GM12878 (cell line): ENCODE measurements around the gene RNU6-9. TPM values are rescaled to one million over a fixed set of nuclear protein-coding genes. Genes with fewer than 3 reads are reported as not detected.

Source experiments
- ATAC-seq: fragments of 200-7000 bp; cut with Tn5 transposase; 3 replicates; pipeline ENCODE4 v1.9.1; 2020; ENCODE audit warnings: mild to moderate bottlenecking, moderate library complexity
- BruUV-seq: library from RNA; stranded (reverse); fragments of 400-500 nt; replicated peaks from 2 replicates; lab custom pipeline; 2021; lab: Mats Ljungman, UMichigan
- CTCF ChIA-PET: fragments of 300-600 bp; sonication (Branson Sonifier 250); formaldehyde crosslinking; extraction: SDS; loops from one replicate; lab custom pipeline; 2021; ENCODE audit warnings: inconsistent platforms; lab: Yijun Ruan, JAX
- POLR2A ChIA-PET: fragments of 350-600 bp; formaldehyde crosslinking; extraction: SDS; loops from one replicate; lab custom pipeline; 2021; ENCODE audit warnings: inconsistent platforms; lab: Charles Lee
- RAD21 ChIA-PET: fragments of 300-600 bp; sonication (Branson Sonifier 250); formaldehyde crosslinking; loops from one replicate; lab custom pipeline; 2023; ENCODE audit warnings: antibody characterized with exemption; ENCODE audit not compliant: unreplicated experiment; lab: Charles Lee
- SMC1A ChIA-PET: fragments of 300-600 bp; sonication (Branson Sonifier 250); formaldehyde crosslinking; loops from one replicate; lab custom pipeline; 2023; ENCODE audit not compliant: unreplicated experiment, uncharacterized antibody; lab: Charles Lee
- DNase-seq: peaks from one replicate; pipeline ENCODE4 v3.0.0-alpha.2; 2011; ENCODE audit warnings: low read depth, low spot score
- FAIRE-seq: peaks from 3 replicates; lab custom pipeline; 2011; peaks lifted over from hg19 to GRCh38; lab: Jason Lieb, UNC
- H2AFZ ChIP-seq: 2 replicates; pipeline ENCODE4 v1.6.0; 2011; ENCODE audit warnings: low read depth, low read length, control low read depth; ENCODE audit not compliant: control insufficient read depth
- H3K27ac ChIP-seq: 2 replicates; pipeline ENCODE4 v1.5.1; 2011; ENCODE audit warnings: control low read depth; ENCODE audit not compliant: control insufficient read depth, insufficient read depth
- H3K27me3 ChIP-seq, 2 experiments: replicated peaks in 1 of 2; 2 replicates each; pipeline versions ENCODE4 v1.6.0 to v1.6.1; 2011; ENCODE audit warnings: low read length in 1 of 2; ENCODE audit not compliant: control insufficient read depth in 2 of 2, insufficient read depth in 2 of 2
- H3K36me3 ChIP-seq, 2 experiments: 2 replicates each; pipeline ENCODE4 v1.5.1; 2011; ENCODE audit warnings: low read length in 1 of 2; ENCODE audit not compliant: control insufficient read depth in 2 of 2, insufficient read depth in 2 of 2
- H3K4me1 ChIP-seq: 2 replicates; pipeline ENCODE4 v1.6.1; 2011; ENCODE audit warnings: mild to moderate bottlenecking, low read length, moderate library complexity, mixed read lengths; ENCODE audit not compliant: control insufficient read depth, insufficient read depth
- H3K4me2 ChIP-seq: 2 replicates; pipeline ENCODE4 v1.6.0; 2011; ENCODE audit warnings: control low read depth; ENCODE audit not compliant: control insufficient read depth, insufficient read depth
- H3K4me3 ChIP-seq: fragments of 200-600 bp; sonication (generic); 2 replicates; pipeline ENCODE4 v1.5.1; 2016
- H3K79me2 ChIP-seq: 2 replicates; pipeline ENCODE4 v1.6.0; 2011; ENCODE audit warnings: low read length; ENCODE audit not compliant: control insufficient read depth, insufficient read depth
- H3K9ac ChIP-seq: 2 replicates; pipeline ENCODE4 v1.8.0; 2011; ENCODE audit warnings: low read length, control low read depth, mixed read lengths; ENCODE audit not compliant: control insufficient read depth, insufficient read depth
- H3K9me3 ChIP-seq: replicated peaks from 3 replicates; pipeline ENCODE4 v1.5.1; 2011; ENCODE audit warnings: mild to moderate bottlenecking, low read length; ENCODE audit not compliant: control insufficient read depth, insufficient read depth
- H4K20me1 ChIP-seq: 2 replicates; pipeline ENCODE4 v1.6.0; 2011; ENCODE audit not compliant: control insufficient read depth, insufficient read depth
- ATF2 ChIP-seq: IDR thresholded peaks from 2 replicates; pipeline ENCODE4 v1.6.1; 2012; ENCODE audit warnings: low read length, inconsistent platforms
- CBFB ChIP-seq: IDR thresholded peaks from 2 replicates; pipeline ENCODE4 v1.6.1; 2016; ENCODE audit warnings: antibody characterized with exemption, low read depth
- EP300 ChIP-seq, 2 experiments: fragments of 150-350 bp in 1 of 2; IDR thresholded peaks; 2 replicates each; pipeline ENCODE4 v1.6.1; 2011 to 2012; ENCODE audit warnings: low read depth in 2 of 2, low read length in 2 of 2, borderline replicate concordance in 1 of 2, improper control_type of control experiment in 1 of 2, inconsistent platforms in 1 of 2; ENCODE audit not compliant: control insufficient read depth in 1 of 2
- MLLT1 ChIP-seq: fragments of 450-650 bp; IDR thresholded peaks from 2 replicates; pipeline ENCODE4 v1.6.1; 2016; ENCODE audit warnings: mild to moderate bottlenecking
- NFYA ChIP-seq: IDR thresholded peaks from 2 replicates; pipeline ENCODE4 v1.6.1; 2011; ENCODE audit warnings: low read depth, mild to moderate bottlenecking, low read length, improper control_type of control experiment, borderline replicate concordance
- SIX5 ChIP-seq: IDR thresholded peaks from 2 replicates; pipeline ENCODE4 v1.6.1; 2011; ENCODE audit warnings: mild to moderate bottlenecking, low read depth, low read length, moderate library complexity; ENCODE audit not compliant: severe bottlenecking
- SPI1 ChIP-seq: IDR thresholded peaks from 2 replicates; pipeline ENCODE4 v1.6.1; 2011; ENCODE audit warnings: low read depth, mild to moderate bottlenecking, low read length, moderate library complexity, borderline replicate concordance; ENCODE audit not compliant: insufficient read depth
- STAT1 ChIP-seq: fragments of 450-650 bp; conservative IDR thresholded peaks from 2 replicates; pipeline ENCODE4 v1.6.1; 2014; ENCODE audit warnings: antibody characterized with exemption, mild to moderate bottlenecking
- SUPT20H ChIP-seq: IDR thresholded peaks from 2 replicates; pipeline ENCODE4 v1.6.1; 2011; ENCODE audit warnings: low read depth, mild to moderate bottlenecking, low read length, moderate library complexity, borderline replicate concordance; ENCODE audit not compliant: control insufficient read depth
- TBL1XR1 ChIP-seq: IDR thresholded peaks from 2 replicates; pipeline ENCODE4 v1.6.1; 2012; ENCODE audit warnings: low read depth, low read length, improper control_type of control experiment
- YY1 ChIP-seq: IDR thresholded peaks from 2 replicates; pipeline ENCODE4 v1.6.1; 2011; ENCODE audit warnings: low read depth, mild to moderate bottlenecking, low read length
- ZBTB33 ChIP-seq: fragments of 450-650 bp; IDR thresholded peaks from 2 replicates; pipeline ENCODE4 v1.6.1; 2017; ENCODE audit warnings: mild to moderate bottlenecking
- ZNF274 ChIP-seq: IDR thresholded peaks from one replicate; pipeline ENCODE4 v1.8.0; 2011; ENCODE audit not compliant: insufficient read length, insufficient read depth
- WGBS: methylation state at CpG from one replicate; pipeline ENCODE4 v1.1.6; 2016; ENCODE audit warnings: low lambda C conversion rate; ENCODE audit not compliant: insufficient replicate concordance, insufficient coverage; ENCODE audit errors: missing lambda C conversion rate; 5-methylcytosine and 5-hydroxymethylcytosine counted together
- in situ Hi-C: fragments of 300-500 bp; cut with MboI; formaldehyde crosslinking; loops from 9 replicates; pipeline ENCODE4 v1.14.3; 2018; ENCODE audit warnings: mixed read lengths
- intact Hi-C: fragments of 100-400 bp; cut with micrococcal nuclease; formaldehyde crosslinking; loops from one replicate; pipeline ENCODE4 v1.14.2; 2022; ENCODE audit not compliant: unreplicated experiment
- polyA plus RNA-seq, 11 experiments: library from polyadenylated mRNA; depleted of rRNA in 4 of 11; unstranded in 6 of 11; stranded (reverse) in 5 of 11; fragments of >200 nt; fragmentation: Nextera tagmentation in 4 of 11; fragmentation: Illumina TruSeq in 1 of 11; extraction: Ambion mirVana in 4 of 11; extraction: Trizol in 1 of 11; gene quantifications; 1 replicate in 1 of 11; 2 replicates in 10 of 11; pipeline versions ENCODE4 v1.2.1 to v1.2.3, GENCODE V29; 2011 to 2016; ENCODE audit warnings: inconsistent platforms in 2 of 11, missing spikeins in 2 of 11, low read depth in 1 of 11
- total RNA-seq, 4 experiments: library from RNA; depleted of rRNA in 3 of 4; stranded (reverse); fragments of >200 nt in 3 of 4; fragmentation: Illumina TruSeq in 1 of 4; extraction: Trizol in 1 of 4; gene quantifications; 2 replicates each; pipeline versions ENCODE4 v1.2.1 to v1.2.3, GENCODE V29; 2013 to 2021

Gene RNU6-9
- total and polyA plus RNA-seq, 10 of the 15 experiments (the other 5 are each of a cell fraction or from before 2014, with no cell fraction given), result not detected

GRCh38 chr19:933553-933882 lies 40.2 kb downstream of the RNU6-9 start:
- ChIA-PET POLR2A (interaction anchor here (0.5 to 1.6 kb wide), 6 partner anchors 14 to 323 kb away, joined by 3 to 4 read pairs (median 3); no protein-coding TSS in a partner anchor), RAD21 (interaction anchor here (0.8 to 2.4 kb wide), 3 partner anchors 11 to 51 kb away, joined by 3 to 10 read pairs (median 9); partner anchors contain the start of gene WDR18), CTCF (interaction anchor here (1.4 to 2.2 kb wide), 3 partner anchors 48 to 70 kb away, joined by 4 to 10 read pairs (median 7); partner anchors contain the start of gene WDR18), SMC1A (interaction anchor here (0.6 to 1.6 kb wide), 3 partner anchors 11 to 545 kb away, joined by 3 to 8 read pairs (median 3); no protein-coding TSS in a partner anchor)
- peak overlapping the region; percentile 65; the same call in 1 of the 2 replicates for H3K4me3 ChIP-seq
- H4K20me1 ChIP-seq, result no peaks in the 10 kb centered on the region
- peak overlapping the region; percentile 86 for H3K4me2 ChIP-seq
- H3K79me2 ChIP-seq, result peaks cover 60% of the 10 kb centered on the region
- H3K27ac ChIP-seq, result peak overlapping the region; percentile 47; the same call in 1 of the 2 replicates
- no peak overlapping the region for H2AFZ ChIP-seq
- BruUV-seq, result no TSS peak
- peaks cover 4% of the 10 kb centered on the region for H3K9me3 ChIP-seq
- in situ Hi-C loops, result no loop called here
- peak overlapping the region; percentile 67; the same call in 1 of the 2 replicates for H3K9ac ChIP-seq
- no peak for TF ChIP-seq SIX5
- TF ChIP-seq SPI1, result no peak
- TF ChIP-seq YY1, result no peak
- no peak for TF ChIP-seq EP300 (IDR thresholded peaks at IDR 0.05; ENCODE audit: borderline replicate concordance in 1 of 2, control insufficient read depth in 1 of 2, low read depth in 2 of 2, low read length in 2 of 2)
- TF ChIP-seq STAT1, result no peak
- no peak for TF ChIP-seq MLLT1
- no peak for TF ChIP-seq CBFB
- no peak for TF ChIP-seq ZNF274
- no peak for TF ChIP-seq ATF2
- no peak for TF ChIP-seq NFYA
- TF ChIP-seq TBL1XR1, result no peak
- no peak for TF ChIP-seq SUPT20H
- no peak for TF ChIP-seq ZBTB33
- FAIRE-seq, result no peak
- peaks cover 10 to 22% of the 10 kb centered on the region in 2 experiments for H3K36me3 ChIP-seq
- no peak for DNase-seq
- ATAC-seq, result no peak
- intact Hi-C loops, result no loop called here
- 59% methylated on average over 8 of the region's 14 CpGs for WGBS
- no peaks in the 10 kb centered on the region for H3K27me3 ChIP-seq
- H3K4me1 ChIP-seq, result peaks cover 21% of the 10 kb centered on the region
